HG03025 (cell line): ENCODE results near the gene SLC37A3.
"Not testable (repeated sequence)": the region's sequence is repeated elsewhere in the genome, so short reads cannot be mapped to it uniquely, and the experiment has no call there.

Experiments used
- ATAC-seq: cut with Tn5 transposase; IDR thresholded peaks from one replicate; pipeline ENCODE4 v1.9.1; 2021; ENCODE audit warnings: mild to moderate bottlenecking, moderate library complexity; ENCODE audit not compliant: unreplicated experiment, low FRiP score

The SLC37A3 gene

DNA sequence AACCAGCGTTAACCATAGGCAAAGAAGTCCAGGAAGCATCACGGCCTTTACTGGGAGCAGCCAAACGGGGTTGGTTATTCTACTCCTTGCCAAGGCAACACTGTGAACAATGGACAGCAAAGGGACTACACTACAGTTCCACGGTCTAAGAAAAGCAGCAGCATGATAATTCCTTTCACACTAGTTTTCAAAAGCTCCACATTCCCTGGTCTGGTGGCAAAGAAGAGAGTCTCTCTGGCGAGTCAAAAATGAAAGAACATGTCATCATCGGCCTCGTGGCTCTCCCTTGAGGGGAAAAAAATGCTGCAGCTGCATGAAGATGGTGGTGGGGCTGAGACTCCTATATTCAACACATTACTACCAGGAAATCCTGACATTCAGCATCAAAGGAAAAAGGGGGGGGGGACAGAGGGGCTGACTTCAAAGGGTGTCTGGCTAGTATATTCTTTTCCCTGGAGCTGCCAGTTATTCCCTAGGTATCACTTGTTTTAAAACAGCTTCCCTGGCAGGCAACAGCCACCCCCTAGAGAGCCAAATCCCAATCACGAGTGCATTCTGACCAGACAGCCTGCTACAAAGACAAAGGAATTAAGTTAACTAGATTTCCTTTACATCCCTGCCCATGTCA, 49.1 kb downstream of the SLC37A3 start:
- ATAC-seq = no peak

DNA sequence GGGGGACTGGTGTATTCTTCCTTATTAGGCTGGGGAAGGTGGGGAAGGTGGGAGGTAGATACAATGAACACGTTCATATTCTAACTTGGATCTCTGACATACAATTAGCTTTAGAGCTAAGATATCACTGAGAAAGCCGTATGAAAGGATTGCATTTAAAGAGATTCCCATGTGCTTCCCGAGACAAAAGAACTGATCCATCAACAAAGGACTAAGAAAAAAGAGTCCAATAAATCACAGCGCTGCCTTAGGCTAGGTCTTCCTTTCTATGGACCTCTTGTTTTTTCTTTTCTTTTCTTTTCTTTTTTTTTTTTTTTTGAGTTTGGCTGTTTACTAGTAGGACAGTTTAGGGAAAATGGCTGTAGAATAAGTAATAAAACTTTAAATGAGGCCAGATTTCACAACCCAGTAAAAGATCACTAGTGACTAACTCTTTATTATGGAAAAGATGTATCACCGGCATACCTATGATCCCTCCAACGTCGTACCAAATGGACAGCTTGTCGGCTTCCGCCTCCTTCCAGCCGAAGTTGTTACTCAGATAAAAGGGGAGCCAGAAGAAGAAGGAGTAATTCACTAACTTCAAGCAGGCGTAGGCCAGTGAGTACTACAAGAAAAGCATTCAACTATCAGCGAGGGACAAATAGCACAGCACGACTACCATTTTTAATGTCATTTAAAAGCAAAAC, 50.0 kb downstream of the SLC37A3 start:
- no peak for ATAC-seq

DNA sequence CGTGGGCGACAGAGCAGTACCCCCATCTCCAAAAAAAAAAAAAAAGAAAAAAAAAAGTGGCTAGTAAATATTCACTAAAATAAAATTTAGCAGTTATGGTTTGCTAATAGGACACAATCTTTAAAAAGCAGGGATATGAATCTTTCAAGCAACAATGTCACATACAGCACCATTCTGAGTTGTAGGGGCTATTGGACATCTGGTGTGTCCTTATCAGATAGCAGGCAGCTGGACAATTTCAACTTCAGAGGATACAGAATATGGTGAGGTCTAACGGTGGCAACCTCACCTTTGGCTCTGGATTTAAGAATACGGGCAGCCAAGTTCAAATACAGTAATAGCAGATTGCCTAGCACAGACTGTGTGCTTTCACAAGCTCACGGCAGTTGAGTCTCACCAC, 51.1 kb downstream of the SLC37A3 start:
- ATAC-seq = no peak

GRCh38 chr7:140345426-140345825, 52.9 kb downstream of the SLC37A3 start:
- ATAC-seq = no peak

- no peak for ATAC-seq
Measured at GRCh38 chr7:140342727-140343514, 55.4 kb downstream of the SLC37A3 start.

- not testable (repeated sequence) for ATAC-seq
Measured at GRCh38 chr7:140338959-140339358, 59.4 kb downstream of the SLC37A3 start.

- ATAC-seq = no peak
Measured at GRCh38 chr7:140334341-140335057, 63.8 kb downstream of the SLC37A3 start.

DNA sequence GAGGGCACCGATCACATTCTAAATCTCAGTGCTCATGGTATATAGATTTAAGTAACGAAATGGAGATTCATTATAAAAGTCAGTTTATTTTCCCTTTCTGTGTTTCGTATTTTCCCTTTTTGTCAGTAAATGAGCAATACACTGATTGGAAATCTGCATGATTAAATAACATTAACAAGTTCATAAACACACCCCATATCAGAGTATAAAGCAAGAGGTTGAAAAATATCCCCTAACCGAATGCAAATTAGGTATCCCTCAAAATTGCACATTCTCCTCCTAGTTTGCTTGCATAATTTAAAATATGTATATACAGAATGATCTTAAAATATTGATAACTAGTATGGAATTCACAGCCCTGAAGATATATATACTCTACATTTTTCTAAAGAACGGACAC, 64.6 kb downstream of the SLC37A3 start:
- ATAC-seq = no peak

- no peak for ATAC-seq
Measured at GRCh38 chr7:140333223-140333622, 65.1 kb downstream of the SLC37A3 start.

- no peak for ATAC-seq
Measured at GRCh38 chr7:140330595-140330994, 67.7 kb downstream of the SLC37A3 start.

GRCh38 chr7:140330128-140330527, 68.2 kb downstream of the SLC37A3 start:
- no peak for ATAC-seq

DNA sequence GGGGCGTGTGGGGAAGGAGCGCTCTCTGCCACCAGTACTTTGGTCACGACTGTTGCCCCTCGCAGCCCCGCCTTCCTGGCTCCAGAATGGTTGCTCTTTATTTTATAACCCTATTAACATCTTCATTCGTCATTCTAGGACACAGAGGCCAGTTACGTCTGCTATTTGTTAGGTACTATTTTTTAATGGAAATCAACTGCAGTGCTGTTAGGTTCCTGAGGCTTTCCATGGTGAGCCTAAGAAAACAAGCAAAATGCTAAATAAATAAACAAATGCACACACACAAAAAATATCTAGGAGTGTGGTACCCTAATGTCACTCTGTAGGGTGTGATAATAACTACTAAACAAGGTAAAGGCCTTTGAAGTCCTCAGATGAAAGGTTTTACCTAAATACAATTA, 71.1 kb downstream of the SLC37A3 start:
- ATAC-seq = no peak

GRCh38 chr7:140326116-140326928, 72.0 kb downstream of the SLC37A3 start:
- ATAC-seq = no peak

- ATAC-seq = no peak
Measured at GRCh38 chr7:140325600-140325999, 72.7 kb downstream of the SLC37A3 start.

DNA sequence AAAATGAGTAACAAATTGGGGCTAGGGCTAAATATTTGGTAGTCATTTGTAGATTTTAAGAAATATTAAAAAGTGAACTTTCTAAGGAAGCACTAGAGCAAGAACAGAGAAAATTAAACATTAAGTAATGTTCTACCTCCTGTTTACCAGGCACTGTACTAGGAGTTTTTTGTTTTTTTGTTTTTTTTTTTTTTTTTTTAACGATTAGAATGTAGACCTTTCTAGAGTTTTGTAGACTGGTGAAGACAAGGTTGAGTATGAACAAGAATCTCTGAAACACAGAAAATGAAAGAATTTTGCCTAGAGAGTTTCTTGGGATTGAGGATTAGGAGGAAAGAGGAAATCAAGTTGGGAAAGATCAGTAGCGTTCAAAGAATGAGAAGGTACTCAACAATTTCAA, 73.6 kb downstream of the SLC37A3 start:
- ATAC-seq = no peak

- no peak for ATAC-seq
Measured at GRCh38 chr7:140322759-140323158, 75.6 kb downstream of the SLC37A3 start.

DNA sequence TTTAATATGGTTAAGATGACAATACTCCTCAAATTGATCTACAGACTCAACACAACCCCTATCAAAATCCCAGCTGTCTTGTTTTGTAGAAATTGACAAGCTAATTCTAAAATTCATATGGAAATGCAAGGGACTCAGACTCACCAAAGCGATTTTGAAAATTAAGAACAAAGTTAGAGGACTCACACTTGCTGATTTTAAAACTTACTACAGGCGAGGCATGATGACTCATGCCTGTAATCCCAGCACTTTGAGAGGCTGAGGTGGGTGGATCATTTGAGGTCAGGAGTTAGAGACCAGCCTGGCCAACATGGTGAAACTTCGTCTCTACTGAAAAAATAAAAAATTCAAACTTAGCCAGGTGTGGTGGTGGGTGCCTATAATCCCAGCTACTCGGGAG, 78.3 kb downstream of the SLC37A3 start:
- ATAC-seq = not testable (repeated sequence)

GRCh38 chr7:140317999-140318398, 80.3 kb downstream of the SLC37A3 start:
- ATAC-seq = no peak

DNA sequence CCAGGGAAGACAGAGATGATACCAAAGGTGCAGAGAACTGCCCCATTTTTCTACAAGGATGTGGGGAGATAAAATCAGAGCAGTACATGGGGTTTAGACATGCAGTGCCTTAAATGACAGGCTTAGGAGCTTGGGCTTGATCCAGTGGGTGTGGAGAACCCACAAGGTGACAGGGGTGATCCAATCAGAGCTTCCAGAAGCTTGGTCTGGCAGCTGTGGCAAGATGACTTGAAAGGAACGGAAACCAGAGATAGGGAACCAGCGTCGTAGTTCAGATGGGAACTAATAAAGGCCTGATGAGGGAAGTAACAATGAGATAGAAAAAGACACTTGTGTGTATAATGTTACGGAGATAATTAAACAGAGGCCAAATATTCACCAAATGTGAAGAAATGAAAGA, 80.7 kb downstream of the SLC37A3 start:
- no peak for ATAC-seq

- ATAC-seq = no peak
Measured at GRCh38 chr7:140316165-140316661, 82.1 kb downstream of the SLC37A3 start.
